Measurements from ENCODE around the gene DNMT3L.
"Not testable (repeated sequence)": the region's sequence is repeated elsewhere in the genome, so short reads cannot be mapped to it uniquely, and the experiment has no call there.

DNA sequence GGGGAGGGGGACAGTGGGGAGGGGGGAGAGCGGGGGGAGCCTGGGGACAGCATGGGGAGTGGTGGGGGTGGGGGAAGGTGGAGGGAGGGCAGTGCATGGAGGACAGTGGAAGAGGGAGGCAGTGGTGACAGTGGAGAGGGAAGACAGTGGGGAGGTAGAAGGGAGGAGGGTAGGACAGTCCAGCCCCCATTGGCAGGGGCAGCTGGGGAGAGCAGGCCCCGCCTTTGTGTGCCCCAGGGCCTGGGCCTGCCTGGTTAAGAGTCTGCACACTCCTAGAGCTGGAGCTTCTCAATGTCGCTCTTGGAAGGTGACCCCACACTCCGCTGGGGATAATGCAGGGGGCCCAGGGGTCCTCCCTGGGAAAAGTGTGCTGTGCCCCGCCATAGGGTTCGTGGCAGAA lies 36.1 kb downstream of the DNMT3L start:
- TF ChIP-seq, protein P1, sequence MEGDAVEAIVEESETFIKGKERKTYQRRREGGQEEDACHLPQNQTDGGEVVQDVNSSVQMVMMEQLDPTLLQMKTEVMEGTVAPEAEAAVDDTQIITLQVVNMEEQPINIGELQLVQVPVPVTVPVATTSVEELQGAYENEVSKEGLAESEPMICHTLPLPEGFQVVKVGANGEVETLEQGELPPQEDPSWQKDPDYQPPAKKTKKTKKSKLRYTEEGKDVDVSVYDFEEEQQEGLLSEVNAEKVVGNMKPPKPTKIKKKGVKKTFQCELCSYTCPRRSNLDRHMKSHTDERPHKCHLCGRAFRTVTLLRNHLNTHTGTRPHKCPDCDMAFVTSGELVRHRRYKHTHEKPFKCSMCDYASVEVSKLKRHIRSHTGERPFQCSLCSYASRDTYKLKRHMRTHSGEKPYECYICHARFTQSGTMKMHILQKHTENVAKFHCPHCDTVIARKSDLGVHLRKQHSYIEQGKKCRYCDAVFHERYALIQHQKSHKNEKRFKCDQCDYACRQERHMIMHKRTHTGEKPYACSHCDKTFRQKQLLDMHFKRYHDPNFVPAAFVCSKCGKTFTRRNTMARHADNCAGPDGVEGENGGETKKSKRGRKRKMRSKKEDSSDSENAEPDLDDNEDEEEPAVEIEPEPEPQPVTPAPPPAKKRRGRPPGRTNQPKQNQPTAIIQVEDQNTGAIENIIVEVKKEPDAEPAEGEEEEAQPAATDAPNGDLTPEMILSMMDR (IDR thresholded peaks at IDR 0.05), result not testable (repeated sequence)
- not testable (repeated sequence) for TF ChIP-seq GATA2 (CRISPR knock-in tag; IDR thresholded peaks at IDR 0.05); YY1 (IDR thresholded peaks at IDR 0.05; ENCODE audit: low read depth)

Data from SK-N-SH (cell line).